K562 (cell line): ENCODE measurements around the gene STON2. TPM values are rescaled to one million over a fixed set of nuclear protein-coding genes. Genes with fewer than 3 reads are reported as not detected.

Experiments used
- CCAR2 ChIP-seq: fragments of 200-400 bp; formaldehyde crosslinking; IDR thresholded peaks from 2 replicates; pipeline ENCODE4 v1.6.1; 2017; ENCODE audit warnings: mild to moderate bottlenecking, low read depth, low read length
- FOSL1 ChIP-seq: fragments of 200-800 bp; sonication (Bioruptor generic); conservative IDR thresholded peaks from 2 replicates; pipeline ENCODE4 v1.6.1; 2016; ENCODE audit warnings: missing genetic modification characterization, missing compliant biosample characterization
- HOXB6 ChIP-seq: fragments of 250-450 bp; sonication (Bioruptor Pico); IDR thresholded peaks from 2 replicates; pipeline ENCODE4 v1.5.1; 2022; ENCODE audit warnings: mild to moderate bottlenecking, borderline replicate concordance
- LARP7 ChIP-seq: fragments of 450-650 bp; IDR thresholded peaks from 2 replicates; pipeline ENCODE4 v1.6.1; 2016
- NCOA4 ChIP-seq: fragments of 450-650 bp; IDR thresholded peaks from 2 replicates; pipeline ENCODE4 v1.6.1; 2018; ENCODE audit warnings: mild to moderate bottlenecking; ENCODE audit not compliant: partially characterized antibody
- NEUROD1 ChIP-seq: fragments of 150-350 bp; IDR thresholded peaks from 2 replicates; pipeline ENCODE4 v1.6.1; 2014; ENCODE audit warnings: borderline replicate concordance, low read length, low read depth; ENCODE audit not compliant: partially characterized antibody
- NFYB ChIP-seq: IDR thresholded peaks from 2 replicates; pipeline ENCODE4 v1.6.1; 2011; ENCODE audit warnings: mild to moderate bottlenecking, moderate library complexity; ENCODE audit not compliant: insufficient read length; ENCODE audit errors: extremely low read depth
- PYGO2 ChIP-seq: fragments of 450-650 bp; IDR thresholded peaks from 2 replicates; pipeline ENCODE4 v1.6.1; 2016; ENCODE audit warnings: mild to moderate bottlenecking, missing genetic modification characterization, moderate library complexity, missing compliant biosample characterization
- SMAD4 ChIP-seq: fragments of 250-450 bp; sonication (Bioruptor Pico); conservative IDR thresholded peaks from 2 replicates; pipeline ENCODE4 v1.8.0; 2021; ENCODE audit warnings: inconsistent platforms, mild to moderate bottlenecking, moderate library complexity
- SNIP1 ChIP-seq: fragments of 450-650 bp; IDR thresholded peaks from 2 replicates; pipeline ENCODE4 v1.7.1; 2017; ENCODE audit warnings: low read depth, mild to moderate bottlenecking
- SP2 ChIP-seq: IDR thresholded peaks from 2 replicates; pipeline ENCODE4 v1.6.1; 2011; ENCODE audit warnings: mild to moderate bottlenecking, low read depth, low read length, moderate library complexity; ENCODE audit not compliant: poor library complexity, severe bottlenecking; ENCODE audit errors: extremely low read depth
- SREBF1 ChIP-seq: fragments of 150-350 bp; IDR thresholded peaks from 2 replicates; pipeline ENCODE4 v1.6.1; 2014; ENCODE audit warnings: antibody characterized with exemption, low read depth, low read length, borderline replicate concordance
- ZNF282 ChIP-seq: sonication (generic); formaldehyde crosslinking; IDR thresholded peaks from 2 replicates; pipeline ENCODE4 v1.8.1; 2023; ENCODE audit warnings: missing genetic modification reagents
- ZNF696 ChIP-seq: fragments of 250-450 bp; sonication (Bioruptor Pico); conservative IDR thresholded peaks from 2 replicates; pipeline ENCODE4 v1.4.0; 2020; ENCODE audit warnings: mild to moderate bottlenecking, moderate library complexity
- polyA plus RNA-seq, 8 experiments: library from polyadenylated mRNA; depleted of rRNA in 4 of 8; stranded (reverse) in 5 of 8; unstranded in 3 of 8; fragments of >200 nt; fragmentation: Nextera tagmentation in 2 of 8; fragmentation: Illumina TruSeq in 1 of 8; extraction: Ambion mirVana in 2 of 8; extraction: Trizol in 1 of 8; gene quantifications; 2 replicates each; pipeline versions ENCODE4 v1.2.1 to v1.2.3, GENCODE V29; 2011 to 2014; ENCODE audit warnings: inconsistent platforms in 1 of 8, missing spikeins in 1 of 8
- total RNA-seq, 7 experiments: library from RNA; depleted of rRNA in 6 of 7; stranded (reverse); fragments of >200 nt in 6 of 7; fragmentation: Illumina TruSeq in 2 of 7; extraction: Trizol in 2 of 7; gene quantifications; 2 replicates each; pipeline versions ENCODE4 v1.2.1 to v1.2.3, GENCODE V29; 2011 to 2021; ENCODE audit warnings: low replicate concordance in 1 of 7
- TF ChIP-seq, protein P1 (sequence below): conservative IDR thresholded peaks from 2 replicates; pipeline ENCODE4 v1.6.1; 2011; ENCODE audit warnings: low read depth, mild to moderate bottlenecking, low read length; ENCODE audit not compliant: control insufficient read depth
- TF ChIP-seq, protein P2 (sequence below): fragments of 450-650 bp; IDR thresholded peaks from one replicate; pipeline ENCODE4 v1.6.1; 2018; ENCODE audit warnings: mild to moderate bottlenecking, moderate library complexity; ENCODE audit not compliant: partially characterized antibody
- TF ChIP-seq, protein P3 (sequence below): fragments of 250-450 bp; sonication (Bioruptor Pico); IDR thresholded peaks from 2 replicates; pipeline ENCODE4 v1.5.0; 2022; ENCODE audit warnings: mild to moderate bottlenecking
- TF ChIP-seq, protein P4 (sequence below), 2 experiments: fragments of 450-650 bp in 1 of 2; sonication (generic) in 1 of 2; formaldehyde crosslinking; conservative IDR thresholded peaks; 2 replicates each; pipeline versions ENCODE4 v1.4.0 to v1.8.1; 2020 to 2022; ENCODE audit warnings: mild to moderate bottlenecking in 1 of 2, missing genetic modification reagents in 1 of 2
- TF ChIP-seq, protein P5 (sequence below): fragments of 450-650 bp; IDR thresholded peaks from 2 replicates; pipeline ENCODE4 v1.6.1; 2016; ENCODE audit warnings: antibody characterized with exemption
- TF ChIP-seq, protein P6 (sequence below): fragments of 250-450 bp; sonication (Bioruptor Pico); IDR thresholded peaks from 2 replicates; pipeline ENCODE4 v1.8.0; 2022; ENCODE audit warnings: moderate library complexity, mild to moderate bottlenecking, inconsistent platforms

Gene STON2
- total and polyA plus RNA-seq, 9 of the 15 experiments (the other 6 are each of a cell fraction or from before 2014, with no cell fraction given): 7.8 to 99.3 (median 53.5) TPM

DNA sequence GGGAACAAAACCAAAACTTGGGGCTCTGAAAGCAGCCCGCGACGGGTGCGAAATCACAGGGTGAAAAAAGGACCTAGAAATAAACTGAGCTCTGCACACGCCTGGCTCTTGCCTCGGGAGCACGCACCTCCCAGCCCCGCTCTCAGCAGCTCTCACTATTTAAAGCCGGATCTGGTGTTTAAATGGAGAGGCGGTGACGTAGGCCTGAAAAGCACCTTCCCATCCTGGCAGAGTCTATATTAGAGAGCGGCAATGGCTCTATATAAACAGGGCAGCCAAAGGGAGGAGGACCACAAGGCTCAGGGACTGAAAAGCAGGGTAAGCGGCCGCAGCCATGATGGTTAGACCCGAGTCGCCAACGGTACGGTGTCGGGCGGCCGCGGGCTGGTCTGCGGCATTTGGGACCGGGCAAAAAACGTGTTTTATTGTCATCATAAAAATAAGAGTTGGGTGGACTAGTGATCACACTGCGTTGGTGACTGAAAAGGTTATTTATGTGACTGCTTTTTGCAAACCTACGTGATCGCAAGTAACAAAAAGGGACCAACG lies 180.8 kb downstream of the STON2 start (continued):
- TF ChIP-seq PYGO2: no peak
- TF ChIP-seq ZNF282 (CRISPR knock-in tag): no peak
- TF ChIP-seq SNIP1: no peak
- TF ChIP-seq, protein P1, sequence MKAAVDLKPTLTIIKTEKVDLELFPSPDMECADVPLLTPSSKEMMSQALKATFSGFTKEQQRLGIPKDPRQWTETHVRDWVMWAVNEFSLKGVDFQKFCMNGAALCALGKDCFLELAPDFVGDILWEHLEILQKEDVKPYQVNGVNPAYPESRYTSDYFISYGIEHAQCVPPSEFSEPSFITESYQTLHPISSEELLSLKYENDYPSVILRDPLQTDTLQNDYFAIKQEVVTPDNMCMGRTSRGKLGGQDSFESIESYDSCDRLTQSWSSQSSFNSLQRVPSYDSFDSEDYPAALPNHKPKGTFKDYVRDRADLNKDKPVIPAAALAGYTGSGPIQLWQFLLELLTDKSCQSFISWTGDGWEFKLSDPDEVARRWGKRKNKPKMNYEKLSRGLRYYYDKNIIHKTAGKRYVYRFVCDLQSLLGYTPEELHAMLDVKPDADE: no peak
- no peak for TF ChIP-seq SREBF1
- no peak for TF ChIP-seq HOXB6
- TF ChIP-seq NCOA4: no peak
- TF ChIP-seq, protein P2, sequence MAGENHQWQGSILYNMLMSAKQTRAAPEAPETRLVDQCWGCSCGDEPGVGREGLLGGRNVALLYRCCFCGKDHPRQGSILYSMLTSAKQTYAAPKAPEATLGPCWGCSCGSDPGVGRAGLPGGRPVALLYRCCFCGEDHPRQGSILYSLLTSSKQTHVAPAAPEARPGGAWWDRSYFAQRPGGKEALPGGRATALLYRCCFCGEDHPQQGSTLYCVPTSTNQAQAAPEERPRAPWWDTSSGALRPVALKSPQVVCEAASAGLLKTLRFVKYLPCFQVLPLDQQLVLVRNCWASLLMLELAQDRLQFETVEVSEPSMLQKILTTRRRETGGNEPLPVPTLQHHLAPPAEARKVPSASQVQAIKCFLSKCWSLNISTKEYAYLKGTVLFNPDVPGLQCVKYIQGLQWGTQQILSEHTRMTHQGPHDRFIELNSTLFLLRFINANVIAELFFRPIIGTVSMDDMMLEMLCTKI: no peak
- no peak for TF ChIP-seq ZNF696 (CRISPR knock-in tag)
- no peak for TF ChIP-seq LARP7
- no peak for TF ChIP-seq NFYB
- no peak for TF ChIP-seq FOSL1 (tag)
- TF ChIP-seq, protein P3, sequence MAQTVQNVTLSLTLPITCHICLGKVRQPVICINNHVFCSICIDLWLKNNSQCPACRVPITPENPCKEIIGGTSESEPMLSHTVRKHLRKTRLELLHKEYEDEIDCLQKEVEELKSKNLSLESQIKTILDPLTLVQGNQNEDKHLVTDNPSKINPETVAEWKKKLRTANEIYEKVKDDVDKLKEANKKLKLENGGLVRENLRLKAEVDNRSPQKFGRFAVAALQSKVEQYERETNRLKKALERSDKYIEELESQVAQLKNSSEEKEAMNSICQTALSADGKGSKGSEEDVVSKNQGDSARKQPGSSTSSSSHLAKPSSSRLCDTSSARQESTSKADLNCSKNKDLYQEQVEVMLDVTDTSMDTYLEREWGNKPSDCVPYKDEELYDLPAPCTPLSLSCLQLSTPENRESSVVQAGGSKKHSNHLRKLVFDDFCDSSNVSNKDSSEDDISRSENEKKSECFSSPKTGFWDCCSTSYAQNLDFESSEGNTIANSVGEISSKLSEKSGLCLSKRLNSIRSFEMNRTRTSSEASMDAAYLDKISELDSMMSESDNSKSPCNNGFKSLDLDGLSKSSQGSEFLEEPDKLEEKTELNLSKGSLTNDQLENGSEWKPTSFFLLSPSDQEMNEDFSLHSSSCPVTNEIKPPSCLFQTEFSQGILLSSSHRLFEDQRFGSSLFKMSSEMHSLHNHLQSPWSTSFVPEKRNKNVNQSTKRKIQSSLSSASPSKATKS (CRISPR knock-in tag): no peak
- no peak for TF ChIP-seq NEUROD1
- TF ChIP-seq CCAR2: no peak
- TF ChIP-seq, protein P4, sequence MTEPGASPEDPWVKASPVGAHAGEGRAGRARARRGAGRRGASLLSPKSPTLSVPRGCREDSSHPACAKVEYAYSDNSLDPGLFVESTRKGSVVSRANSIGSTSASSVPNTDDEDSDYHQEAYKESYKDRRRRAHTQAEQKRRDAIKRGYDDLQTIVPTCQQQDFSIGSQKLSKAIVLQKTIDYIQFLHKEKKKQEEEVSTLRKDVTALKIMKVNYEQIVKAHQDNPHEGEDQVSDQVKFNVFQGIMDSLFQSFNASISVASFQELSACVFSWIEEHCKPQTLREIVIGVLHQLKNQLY (CRISPR knock-in tag; conservative IDR thresholded peaks at IDR 0.05): no peak
- no peak for TF ChIP-seq SMAD4
- no peak for TF ChIP-seq SP2
- TF ChIP-seq, protein P5, sequence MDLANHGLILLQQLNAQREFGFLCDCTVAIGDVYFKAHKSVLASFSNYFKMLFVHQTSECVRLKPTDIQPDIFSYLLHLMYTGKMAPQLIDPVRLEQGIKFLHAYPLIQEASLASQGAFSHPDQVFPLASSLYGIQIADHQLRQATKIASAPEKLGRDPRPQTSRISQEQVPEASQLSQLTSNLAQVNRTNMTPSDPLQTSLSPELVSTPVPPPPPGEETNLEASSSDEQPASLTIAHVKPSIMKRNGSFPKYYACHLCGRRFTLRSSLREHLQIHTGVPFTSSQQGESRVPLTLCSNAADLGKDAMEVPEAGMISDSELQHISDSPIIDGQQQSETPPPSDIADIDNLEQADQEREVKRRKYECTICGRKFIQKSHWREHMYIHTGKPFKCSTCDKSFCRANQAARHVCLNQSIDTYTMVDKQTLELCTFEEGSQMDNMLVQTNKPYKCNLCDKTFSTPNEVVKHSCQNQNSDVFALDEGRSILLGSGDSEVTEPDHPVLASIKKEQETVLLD: no peak
- TF ChIP-seq, protein P6, sequence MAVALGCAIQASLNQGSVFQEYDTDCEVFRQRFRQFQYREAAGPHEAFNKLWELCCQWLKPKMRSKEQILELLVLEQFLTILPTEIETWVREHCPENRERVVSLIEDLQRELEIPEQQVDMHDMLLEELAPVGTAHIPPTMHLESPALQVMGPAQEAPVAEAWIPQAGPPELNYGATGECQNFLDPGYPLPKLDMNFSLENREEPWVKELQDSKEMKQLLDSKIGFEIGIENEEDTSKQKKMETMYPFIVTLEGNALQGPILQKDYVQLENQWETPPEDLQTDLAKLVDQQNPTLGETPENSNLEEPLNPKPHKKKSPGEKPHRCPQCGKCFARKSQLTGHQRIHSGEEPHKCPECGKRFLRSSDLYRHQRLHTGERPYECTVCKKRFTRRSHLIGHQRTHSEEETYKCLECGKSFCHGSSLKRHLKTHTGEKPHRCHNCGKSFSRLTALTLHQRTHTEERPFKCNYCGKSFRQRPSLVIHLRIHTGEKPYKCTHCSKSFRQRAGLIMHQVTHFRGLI (CRISPR knock-in tag): no peak
